Spleen (tissue), 7 donors: ENCODE results near the gene PNPLA3.

Source experiments
- POLR2A ChIP-seq, 3 donors: fragments of 450-650 bp; IDR thresholded peaks; one replicate each; pipeline ENCODE4 v1.5.1; 2017; ENCODE audit warnings: antibody characterized with exemption in 3 of 3, mild to moderate bottlenecking in 1 of 3
- TF ChIP-seq, protein P1 (sequence below), 11 experiments: fragments of 200-600 bp in 7 of 11; fragments of 450-650 bp in 4 of 11; sonication (generic) in 4 of 11; IDR thresholded peaks in 8 of 11; conservative IDR thresholded peaks in 3 of 11; 1 replicate in 7 of 11; 2 replicates in 4 of 11; pipeline versions ENCODE4 v1.4.0 to v1.8.0; 2016 to 2021; ENCODE audit warnings: antibody characterized with exemption in 11 of 11, inconsistent platforms in 4 of 11, mild to moderate bottlenecking in 1 of 11
- donor health status: DM: no; HTN: no; CAD: no; lungs with moderate emphysema.
- donor health status: DM: no; HTN: no; CAD: no.
- donor health status: DM: no; HTN: no; CAD: no.

DNA sequence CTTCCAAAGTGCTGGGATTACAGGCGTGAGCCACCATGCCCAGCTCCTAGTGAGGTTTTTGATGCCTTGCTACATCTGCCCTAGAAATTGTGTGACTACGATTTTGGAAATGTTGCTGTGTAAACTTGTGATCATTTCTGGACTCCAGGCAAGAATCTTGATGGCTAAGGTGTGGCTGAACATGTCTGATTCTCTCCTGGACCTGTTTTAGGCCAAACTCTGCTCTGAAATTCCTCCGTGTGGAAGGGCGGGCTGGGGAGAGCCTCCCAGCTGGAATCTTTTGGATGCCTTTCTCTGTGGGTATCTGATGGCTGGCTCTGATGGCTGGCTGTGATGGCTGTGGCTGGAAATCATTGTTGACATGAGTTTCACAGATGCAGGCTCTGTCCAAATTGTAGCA, 8.2 kb downstream of the PNPLA3 start:
- TF ChIP-seq, protein P1, sequence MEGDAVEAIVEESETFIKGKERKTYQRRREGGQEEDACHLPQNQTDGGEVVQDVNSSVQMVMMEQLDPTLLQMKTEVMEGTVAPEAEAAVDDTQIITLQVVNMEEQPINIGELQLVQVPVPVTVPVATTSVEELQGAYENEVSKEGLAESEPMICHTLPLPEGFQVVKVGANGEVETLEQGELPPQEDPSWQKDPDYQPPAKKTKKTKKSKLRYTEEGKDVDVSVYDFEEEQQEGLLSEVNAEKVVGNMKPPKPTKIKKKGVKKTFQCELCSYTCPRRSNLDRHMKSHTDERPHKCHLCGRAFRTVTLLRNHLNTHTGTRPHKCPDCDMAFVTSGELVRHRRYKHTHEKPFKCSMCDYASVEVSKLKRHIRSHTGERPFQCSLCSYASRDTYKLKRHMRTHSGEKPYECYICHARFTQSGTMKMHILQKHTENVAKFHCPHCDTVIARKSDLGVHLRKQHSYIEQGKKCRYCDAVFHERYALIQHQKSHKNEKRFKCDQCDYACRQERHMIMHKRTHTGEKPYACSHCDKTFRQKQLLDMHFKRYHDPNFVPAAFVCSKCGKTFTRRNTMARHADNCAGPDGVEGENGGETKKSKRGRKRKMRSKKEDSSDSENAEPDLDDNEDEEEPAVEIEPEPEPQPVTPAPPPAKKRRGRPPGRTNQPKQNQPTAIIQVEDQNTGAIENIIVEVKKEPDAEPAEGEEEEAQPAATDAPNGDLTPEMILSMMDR (IDR thresholded peaks at IDR 0.05 in 8 of 11, conservative IDR thresholded peaks at IDR 0.05 in 3 of 11): no peak
- TF ChIP-seq POLR2A (IDR thresholded peaks at IDR 0.05): no peak
